GM18858 (cell line): Measurements from ENCODE around the gene RSPH3.
"Not testable (repeated sequence)": the region's sequence is repeated elsewhere in the genome, so short reads cannot be mapped to it uniquely, and the experiment has no call there.

Experiments used
- ATAC-seq: cut with Tn5 transposase; IDR thresholded peaks from one replicate; pipeline ENCODE4 v1.9.1; 2021; ENCODE audit not compliant: unreplicated experiment

The RSPH3 gene

GRCh38 chr6:159030168-159030567 is 30.2 kb upstream of the RSPH3 start:
- no peak for ATAC-seq

GRCh38 chr6:159025224-159025623 is 25.2 kb upstream of the RSPH3 start:
- ATAC-seq, result not testable (repeated sequence)

- no peak for ATAC-seq
These were observed 23.9 kb upstream of the RSPH3 start for GRCh38 chr6:159023893-159024292.

- no peak for ATAC-seq
These were observed 20.0 kb upstream of the RSPH3 start for GRCh38 chr6:159020011-159020410.

GRCh38 chr6:159017757-159018559 is 18.0 kb upstream of the RSPH3 start:
- ATAC-seq, result no peak

- no peak for ATAC-seq
These were observed 14.4 kb upstream of the RSPH3 start for GRCh38 chr6:159014406-159014805.

- no peak for ATAC-seq
These were observed 13.2 kb upstream of the RSPH3 start for GRCh38 chr6:159013229-159013628.

GRCh38 chr6:159012201-159012600 is 12.2 kb upstream of the RSPH3 start:
- ATAC-seq, result no peak

GRCh38 chr6:159010037-159010612 is 10.1 kb upstream of the RSPH3 start:
- not testable (repeated sequence) for ATAC-seq

- ATAC-seq, result no peak
These were observed 8.8 kb upstream of the RSPH3 start for GRCh38 chr6:159008656-159009288.

GRCh38 chr6:159007510-159007909 is 7.5 kb upstream of the RSPH3 start:
- no peak for ATAC-seq

GRCh38 chr6:159005436-159005835 is 5.4 kb upstream of the RSPH3 start:
- no peak for ATAC-seq

- ATAC-seq, result no peak
These were observed 4.6 kb upstream of the RSPH3 start for GRCh38 chr6:159004592-159004991.

GRCh38 chr6:159002432-159003155 is 2.6 kb upstream of the RSPH3 start:
- no peak for ATAC-seq

GRCh38 chr6:158999154-158999665 is 792 bp downstream of the RSPH3 start:
- peak; percentile 13 for ATAC-seq

GRCh38 chr6:158996856-158997255 is 3.1 kb downstream of the RSPH3 start:
- ATAC-seq, result no peak

GRCh38 chr6:158993639-158994038 is 6.4 kb downstream of the RSPH3 start:
- no peak for ATAC-seq

- ATAC-seq, result no peak
These were observed 8.8 kb downstream of the RSPH3 start for GRCh38 chr6:158991017-158991723.

- not testable (repeated sequence) for ATAC-seq
These were observed 10.3 kb downstream of the RSPH3 start for GRCh38 chr6:158989711-158990110.

- no peak for ATAC-seq
These were observed 11.5 kb downstream of the RSPH3 start for GRCh38 chr6:158988477-158988876.

GRCh38 chr6:158987657-158988056 is 12.3 kb downstream of the RSPH3 start:
- no peak for ATAC-seq
